Activated T-cell treated with anti-CD3 and anti-CD28 coated beads, Interleukin-2, amount 50 U/mL, for 24 hours (primary cell): ENCODE measurements around the gene TFB2M.

Experiments used
- DNase-seq: peaks from one replicate; pipeline ENCODE4 v3.0.0-alpha.2; 2020
- H3K27ac Mint-ChIP-seq: 2 replicates; pipeline ENCODE4 v1.8.0; 2020; ENCODE audit warnings: mild to moderate bottlenecking, mixed read lengths
- H3K27me3 Mint-ChIP-seq: 2 replicates; pipeline ENCODE4 v1.8.0; 2020; ENCODE audit warnings: mixed read lengths
- H3K36me3 Mint-ChIP-seq: 2 replicates; pipeline ENCODE4 v1.8.0; 2020; ENCODE audit warnings: low read depth, mixed read lengths
- H3K4me1 Mint-ChIP-seq: 2 replicates; pipeline ENCODE4 v1.8.0; 2020; ENCODE audit warnings: low read depth, mixed read lengths
- H3K4me3 Mint-ChIP-seq: 2 replicates; pipeline ENCODE4 v1.8.0; 2020; ENCODE audit warnings: mild to moderate bottlenecking, moderate library complexity, mixed read lengths
- H3K9me3 Mint-ChIP-seq: 2 replicates; pipeline ENCODE4 v1.8.0; 2020; ENCODE audit warnings: mixed read lengths

TFB2M gene

GRCh38 chr1:246550402-246550801 lies 15.7 kb downstream of the TFB2M start:
- Mint-ChIP-seq H3K4me1 (peaks cover 7% of the 10 kb centered on the region), H3K4me3 (no peak overlapping the region), H3K27me3 (no peaks in the 10 kb centered on the region), H3K36me3 (peaks cover 82% of the 10 kb centered on the region), H3K27ac (no peak overlapping the region), H3K9me3 (no peaks in the 10 kb centered on the region)
- no peak for DNase-seq

- Mint-ChIP-seq H3K4me3 (no peak overlapping the region), H3K27me3 (no peaks in the 10 kb centered on the region), H3K9me3 (no peaks in the 10 kb centered on the region), H3K36me3 (peaks cover 80% of the 10 kb centered on the region), H3K27ac (no peak overlapping the region), H3K4me1 (peaks cover 7% of the 10 kb centered on the region)
- no peak for DNase-seq
These were observed 16.4 kb downstream of the TFB2M start for GRCh38 chr1:246549665-246550064.

DNA sequence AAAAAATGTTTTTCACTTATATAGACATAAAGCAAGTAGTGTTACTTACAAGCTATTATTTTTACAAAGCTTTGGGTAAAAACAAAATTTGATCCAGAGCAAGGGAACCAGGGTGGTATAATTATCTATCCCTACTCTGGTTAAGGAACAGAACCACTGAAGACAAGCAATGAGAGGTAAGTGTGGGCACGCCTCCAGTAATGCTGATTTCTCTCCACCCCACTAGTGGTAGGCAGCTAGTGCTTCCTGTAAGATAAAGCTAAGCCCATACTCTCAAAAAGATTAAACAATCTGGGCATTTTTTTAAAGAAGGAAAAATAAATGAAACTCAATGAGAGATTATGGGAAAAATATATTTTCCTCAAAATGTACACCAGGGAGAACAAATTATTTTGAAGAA lies 22.1 kb downstream of the TFB2M start:
- DNase-seq, result no peak
- H3K36me3 Mint-ChIP-seq, result peaks cover 69% of the 10 kb centered on the region

DNA sequence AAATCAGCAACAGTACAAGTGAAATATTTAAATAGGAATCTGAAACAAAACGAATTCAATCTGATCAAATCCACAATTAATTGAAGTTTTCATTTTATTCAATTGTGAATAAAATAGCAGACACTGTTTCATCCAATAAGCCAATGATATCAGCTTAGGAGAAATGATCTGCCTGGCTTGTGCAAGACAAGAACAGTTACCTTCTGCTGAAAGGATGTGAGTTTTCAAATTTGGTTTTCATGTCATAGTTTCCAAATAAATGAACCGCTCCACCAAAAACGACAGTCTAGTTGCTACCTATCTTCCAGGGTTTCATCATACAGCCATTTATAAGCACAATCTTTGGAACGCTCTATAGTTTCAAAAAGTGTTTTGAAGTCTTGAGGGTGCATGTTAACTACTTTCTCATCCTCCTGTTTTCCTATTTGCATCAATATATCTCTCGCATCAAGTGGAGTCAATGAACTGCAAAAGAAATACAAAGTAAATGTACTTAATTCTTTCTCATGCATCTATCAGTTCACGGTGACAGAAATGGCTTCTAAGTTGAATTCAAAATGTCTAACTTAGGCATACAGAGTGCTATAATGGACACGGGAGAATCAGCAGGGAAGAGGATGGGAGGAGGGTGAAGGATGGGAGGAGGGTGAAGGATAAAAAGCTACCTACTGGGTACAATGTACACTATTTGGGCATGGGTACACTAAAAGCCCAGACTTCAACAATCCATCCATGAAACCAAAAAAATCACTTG lies 25.1 kb downstream of the TFB2M start:
- H3K4me1 Mint-ChIP-seq, result no peaks in the 10 kb centered on the region
- no peaks in the 10 kb centered on the region for H3K27me3 Mint-ChIP-seq
- H3K36me3 Mint-ChIP-seq, result peaks cover 62% of the 10 kb centered on the region
- H3K9me3 Mint-ChIP-seq, result no peaks in the 10 kb centered on the region
- no peak overlapping the region for H3K4me3 Mint-ChIP-seq
- H3K27ac Mint-ChIP-seq, result no peak overlapping the region
- DNase-seq, result no peak

More for the DNA sequence above, 22.1 kb downstream of the TFB2M start:
- H3K27ac Mint-ChIP-seq, result no peak overlapping the region
- no peak overlapping the region for H3K4me3 Mint-ChIP-seq
- H3K9me3 Mint-ChIP-seq, result no peaks in the 10 kb centered on the region
- H3K27me3 Mint-ChIP-seq, result no peaks in the 10 kb centered on the region
- H3K4me1 Mint-ChIP-seq, result peaks cover 4% of the 10 kb centered on the region

GRCh38 chr1:246537887-246538286 lies 28.2 kb downstream of the TFB2M start:
- Mint-ChIP-seq H3K4me3 (no peak overlapping the region), H3K9me3 (no peaks in the 10 kb centered on the region), H3K27me3 (no peaks in the 10 kb centered on the region), H3K4me1 (no peaks in the 10 kb centered on the region), H3K27ac (no peak overlapping the region), H3K36me3 (peaks cover 36% of the 10 kb centered on the region)
- no peak for DNase-seq

GRCh38 chr1:246537441-246537840 lies 28.6 kb downstream of the TFB2M start:
- no peaks in the 10 kb centered on the region for H3K4me1 Mint-ChIP-seq
- H3K4me3 Mint-ChIP-seq, result no peak overlapping the region

DNA sequence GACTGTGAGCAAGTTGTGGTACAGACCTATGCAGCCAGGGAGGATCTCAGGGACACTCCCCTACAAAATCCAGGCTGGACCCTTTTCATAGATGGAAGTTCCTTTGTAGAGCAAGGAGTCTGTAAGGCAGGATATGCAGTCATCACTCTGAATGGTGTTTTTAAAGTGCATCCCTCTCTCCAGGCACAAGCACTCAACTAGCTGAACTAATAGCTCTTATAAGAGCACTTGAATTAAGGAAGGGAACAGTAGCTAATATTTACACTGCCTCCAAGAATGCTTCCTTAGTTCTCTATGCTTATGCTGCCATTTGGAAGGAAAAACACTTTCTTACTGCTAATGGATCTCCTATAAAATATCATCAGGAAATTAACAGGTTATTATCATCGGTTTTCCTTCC lies 31.9 kb downstream of the TFB2M start:
- Mint-ChIP-seq H3K9me3 (peaks cover 17% of the 10 kb centered on the region), H3K27me3 (no peaks in the 10 kb centered on the region), H3K27ac (no peak overlapping the region), H3K36me3 (peaks cover 10% of the 10 kb centered on the region), H3K4me3 (no peak overlapping the region), H3K4me1 (no peaks in the 10 kb centered on the region)
- no peak for DNase-seq

More at GRCh38 chr1:246537441-246537840, 28.6 kb downstream of the TFB2M start:
- Mint-ChIP-seq H3K27me3 (no peaks in the 10 kb centered on the region), H3K27ac (no peak overlapping the region), H3K9me3 (no peaks in the 10 kb centered on the region), H3K36me3 (peaks cover 31% of the 10 kb centered on the region)
- DNase-seq, result no peak

GRCh38 chr1:246533371-246533905 lies 32.6 kb downstream of the TFB2M start:
- Mint-ChIP-seq H3K27ac (no peak overlapping the region), H3K36me3 (peaks cover 3% of the 10 kb centered on the region), H3K9me3 (peaks cover 17% of the 10 kb centered on the region), H3K27me3 (no peaks in the 10 kb centered on the region), H3K4me1 (no peaks in the 10 kb centered on the region), H3K4me3 (no peak overlapping the region)
- no peak for DNase-seq

DNA sequence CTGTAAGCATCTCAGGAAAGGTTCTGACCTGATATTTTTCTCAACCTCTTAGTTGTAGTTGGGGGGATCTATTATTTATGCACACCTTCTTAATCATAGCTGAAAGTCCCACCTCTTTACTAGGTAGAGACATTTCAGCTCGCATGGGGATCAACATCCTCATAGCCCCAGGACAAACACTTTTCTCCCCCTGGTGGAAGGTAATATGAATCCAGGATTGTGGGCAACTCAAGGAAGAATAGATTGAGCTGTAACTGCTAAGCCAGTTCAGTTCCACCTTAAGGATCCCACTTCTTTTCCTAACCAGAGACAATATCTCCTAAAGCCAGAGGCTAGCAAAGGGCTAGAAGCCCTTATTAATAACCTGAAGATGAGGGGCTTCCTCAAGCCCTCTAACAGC lies 33.5 kb downstream of the TFB2M start:
- DNase-seq, result no peak
- peaks cover under 1% of the 10 kb centered on the region for H3K4me1 Mint-ChIP-seq
- H3K9me3 Mint-ChIP-seq, result peaks cover 17% of the 10 kb centered on the region
- H3K36me3 Mint-ChIP-seq, result peaks cover 1% of the 10 kb centered on the region
- no peak overlapping the region for H3K4me3 Mint-ChIP-seq
- no peaks in the 10 kb centered on the region for H3K27me3 Mint-ChIP-seq
- no peak overlapping the region for H3K27ac Mint-ChIP-seq

GRCh38 chr1:246530482-246530881 lies 35.6 kb downstream of the TFB2M start:
- peaks cover 5% of the 10 kb centered on the region for H3K4me1 Mint-ChIP-seq
- H3K27ac Mint-ChIP-seq, result no peak overlapping the region
- H3K4me3 Mint-ChIP-seq, result no peak overlapping the region
- peaks cover 17% of the 10 kb centered on the region for H3K9me3 Mint-ChIP-seq
- H3K27me3 Mint-ChIP-seq, result no peaks in the 10 kb centered on the region
- DNase-seq, result no peak
- no peaks in the 10 kb centered on the region for H3K36me3 Mint-ChIP-seq

DNA sequence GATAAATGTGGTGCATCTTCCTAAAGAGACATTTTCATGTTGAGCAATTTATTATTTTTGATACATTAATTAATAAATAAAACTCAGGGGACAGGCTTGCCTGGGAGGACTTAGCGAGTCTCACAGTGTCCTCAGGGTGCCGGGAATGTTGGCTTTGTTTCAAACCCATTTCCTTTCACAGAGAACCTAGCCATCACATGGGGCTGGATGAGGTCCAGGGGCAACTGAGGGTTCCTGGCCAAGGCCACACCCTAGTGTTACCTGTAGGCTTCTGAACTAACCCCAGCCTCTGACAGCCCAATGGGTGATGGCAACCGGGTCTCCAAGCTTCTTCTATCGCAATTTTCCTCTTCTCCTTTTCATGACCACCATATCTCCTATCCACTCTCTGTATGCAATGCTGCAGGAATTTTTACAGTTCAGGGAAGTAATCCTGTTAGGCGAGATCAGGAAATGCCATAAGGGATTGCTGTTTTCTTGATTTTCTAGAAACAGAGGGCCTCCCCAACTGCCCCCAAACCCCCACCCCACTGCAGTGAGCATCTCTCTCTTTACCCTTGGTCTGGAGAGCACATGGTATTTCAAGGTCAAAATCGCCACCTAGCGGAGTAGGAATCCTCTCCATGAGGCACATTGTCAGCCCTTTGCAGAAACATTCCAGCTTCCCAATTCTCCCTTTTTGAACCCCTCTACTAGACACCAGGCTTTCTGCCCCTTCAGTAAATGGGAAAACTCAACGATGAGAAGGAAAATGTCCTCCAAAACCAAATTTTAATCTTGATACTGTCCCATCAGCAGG lies 36.9 kb downstream of the TFB2M start:
- Mint-ChIP-seq H3K27ac (no peak overlapping the region), H3K4me3 (no peak overlapping the region), H3K27me3 (no peaks in the 10 kb centered on the region), H3K36me3 (no peaks in the 10 kb centered on the region), H3K9me3 (peaks cover 17% of the 10 kb centered on the region), H3K4me1 (peaks cover 5% of the 10 kb centered on the region)
- DNase-seq, result no peak

DNA sequence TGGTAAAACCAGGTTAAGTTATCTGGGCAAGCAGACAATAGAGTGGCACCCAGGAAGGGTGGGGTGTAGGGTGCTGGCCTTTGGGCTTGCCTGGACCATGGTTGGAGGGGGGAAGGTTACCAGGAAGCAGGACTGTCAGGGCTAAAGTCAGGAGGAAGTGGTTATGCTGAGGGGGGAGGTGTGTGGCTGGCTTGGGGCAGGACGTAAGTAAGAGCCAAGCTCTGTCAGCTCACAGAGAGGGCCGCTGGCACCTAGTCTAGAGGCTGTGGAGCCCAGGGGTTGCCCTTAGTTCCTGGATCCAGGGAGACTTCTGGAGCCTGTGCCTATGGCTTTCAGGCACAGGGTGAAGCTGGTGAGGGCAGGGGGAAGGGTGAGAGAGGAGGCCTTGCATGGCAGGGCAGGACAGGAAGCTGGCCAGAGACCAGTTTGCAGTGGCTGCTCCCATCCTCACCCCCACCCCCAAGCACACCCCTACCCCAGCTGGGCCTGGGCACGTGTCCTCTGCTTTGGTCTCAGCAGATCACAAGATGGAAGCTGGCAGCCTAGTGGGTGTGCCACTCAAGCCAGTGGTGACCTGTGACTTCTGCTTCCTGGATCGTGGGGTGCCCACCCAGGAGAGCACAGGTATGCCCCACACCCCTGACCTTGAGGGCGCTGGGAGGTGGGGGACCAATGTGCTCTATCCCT lies 38.5 kb downstream of the TFB2M start:
- no peak overlapping the region for H3K27ac Mint-ChIP-seq
- no peaks in the 10 kb centered on the region for H3K36me3 Mint-ChIP-seq
- H3K4me3 Mint-ChIP-seq, result no peak overlapping the region
- DNase-seq, result no peak
- peaks cover 5% of the 10 kb centered on the region for H3K4me1 Mint-ChIP-seq
- H3K9me3 Mint-ChIP-seq, result peaks cover 17% of the 10 kb centered on the region
- H3K27me3 Mint-ChIP-seq, result no peaks in the 10 kb centered on the region

DNA sequence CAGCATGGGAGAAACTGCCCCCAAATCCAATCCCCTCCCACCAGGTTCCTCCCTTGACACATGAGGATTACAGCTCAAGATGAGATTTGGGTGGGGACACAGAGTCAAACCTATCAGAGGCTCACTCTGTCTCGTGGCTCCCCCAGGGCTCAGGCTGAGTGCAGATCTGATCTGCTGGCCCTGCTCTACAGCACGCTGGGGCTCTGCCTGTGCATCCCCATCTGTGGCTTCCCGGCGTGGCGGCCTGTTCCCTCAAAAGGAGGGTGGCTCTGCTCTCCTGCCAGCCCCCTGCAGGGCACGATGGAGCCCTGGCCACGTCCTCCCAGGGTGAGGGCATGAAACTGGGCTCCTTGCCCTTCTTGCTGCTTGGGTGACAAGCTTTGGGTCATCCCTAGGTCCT lies 39.1 kb downstream of the TFB2M start:
- Mint-ChIP-seq H3K27me3 (no peaks in the 10 kb centered on the region), H3K36me3 (no peaks in the 10 kb centered on the region), H3K4me1 (peaks cover 5% of the 10 kb centered on the region), H3K9me3 (peaks cover 17% of the 10 kb centered on the region), H3K4me3 (no peak overlapping the region), H3K27ac (no peak overlapping the region)
- no peak for DNase-seq

DNA sequence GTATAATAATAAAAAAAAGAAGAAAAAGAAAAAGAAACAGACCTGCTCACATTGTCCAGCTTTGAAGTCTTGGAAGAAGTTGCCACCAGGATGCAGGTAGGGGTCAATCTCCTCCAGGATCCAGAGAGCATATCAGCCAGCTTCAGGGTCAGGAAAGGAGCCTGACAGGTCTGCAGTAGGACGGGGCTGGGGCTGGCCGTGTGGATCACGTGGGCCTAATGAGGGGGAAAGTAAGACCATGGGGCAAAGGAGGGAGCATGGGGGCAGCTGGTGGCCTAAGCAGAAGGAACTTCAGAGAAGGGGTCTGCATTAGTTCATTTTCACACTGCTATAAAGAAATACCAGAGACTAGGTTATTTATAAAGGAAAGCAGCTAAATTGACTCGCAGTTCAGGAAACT lies 39.7 kb downstream of the TFB2M start:
- Mint-ChIP-seq H3K27ac (no peak overlapping the region), H3K4me3 (no peak overlapping the region), H3K9me3 (peaks cover 14% of the 10 kb centered on the region)

More for the DNA sequence above, 39.7 kb downstream of the TFB2M start:
- DNase-seq, result no peak
- Mint-ChIP-seq H3K27me3 (no peaks in the 10 kb centered on the region), H3K36me3 (no peaks in the 10 kb centered on the region), H3K4me1 (peaks cover 5% of the 10 kb centered on the region)
